Neural progenitor cell (in vitro differentiated cells): ENCODE data around the gene ELFN1. TPM values are rescaled to one million over a fixed set of nuclear protein-coding genes. Genes with fewer than 3 reads are reported as not detected.

Source experiments
- DNase-seq: peaks from one replicate; pipeline ENCODE4 v3.0.0-alpha.2; 2016; ENCODE audit warnings: low spot score
- H2AFZ ChIP-seq: fragments of 200-600 bp; sonication (generic); replicated peaks from 2 replicates; pipeline ENCODE4 v1.6.1; 2016; ENCODE audit warnings: antibody characterized with exemption
- H3F3A ChIP-seq: fragments of 200-600 bp; sonication (generic); 2 replicates; pipeline ENCODE4 v1.6.1; 2016; ENCODE audit warnings: antibody characterized with exemption, low read depth
- H3K27ac ChIP-seq: fragments of 200-600 bp; sonication (generic); 2 replicates; pipeline ENCODE4 v1.5.1; 2016; ENCODE audit warnings: mild to moderate bottlenecking
- H3K27me3 ChIP-seq: fragments of 200-600 bp; sonication (generic); 2 replicates; pipeline ENCODE4 v1.6.1; 2016; ENCODE audit warnings: mild to moderate bottlenecking, moderate library complexity
- H3K36me3 ChIP-seq: fragments of 200-600 bp; sonication (generic); 2 replicates; pipeline ENCODE4 v1.5.1; 2016
- H3K4me1 ChIP-seq: fragments of 200-600 bp; sonication (generic); 2 replicates; pipeline ENCODE4 v1.6.1; 2016; ENCODE audit warnings: mixed run types
- H3K4me2 ChIP-seq: fragments of 200-600 bp; sonication (generic); 2 replicates; pipeline ENCODE4 v1.6.1; 2016
- H3K4me3 ChIP-seq: fragments of 200-600 bp; sonication (generic); 2 replicates; pipeline ENCODE4 v1.5.1; 2016
- H3K79me2 ChIP-seq: fragments of 200-600 bp; sonication (generic); 2 replicates; pipeline ENCODE4 v1.6.1; 2016; ENCODE audit warnings: low read depth
- H3K9ac ChIP-seq: fragments of 200-600 bp; sonication (generic); 2 replicates; pipeline ENCODE4 v1.6.1; 2016
- H3K9me3 ChIP-seq: fragments of 200-600 bp; sonication (generic); 2 replicates; pipeline ENCODE4 v1.5.1; 2016; ENCODE audit warnings: low read depth
- H4K20me1 ChIP-seq: fragments of 200-600 bp; sonication (generic); 2 replicates; pipeline ENCODE4 v1.6.1; 2016; ENCODE audit warnings: low read depth
- H3K27ac Mint-ChIP-seq: 3 replicates; pipeline ENCODE4 v1.8.0; 2021; ENCODE audit warnings: mixed read lengths
- H3K27me3 Mint-ChIP-seq: 2 replicates; pipeline ENCODE4 v1.8.0; 2022; ENCODE audit warnings: low read depth, mild to moderate bottlenecking, inconsistent platforms, moderate library complexity, mixed read lengths; ENCODE audit not compliant: insufficient read depth
- H3K36me3 Mint-ChIP-seq: 3 replicates; pipeline ENCODE4 v1.8.0; 2021; ENCODE audit warnings: mixed read lengths
- H3K4me1 Mint-ChIP-seq: 3 replicates; pipeline ENCODE4 v1.8.0; 2021; ENCODE audit warnings: mixed read lengths
- H3K4me3 Mint-ChIP-seq: 3 replicates; pipeline ENCODE4 v1.8.0; 2021; ENCODE audit warnings: mild to moderate bottlenecking, moderate library complexity, mixed read lengths
- H3K9me3 Mint-ChIP-seq: 3 replicates; pipeline ENCODE4 v1.8.0; 2020; ENCODE audit warnings: mixed read lengths
- EZH2 ChIP-seq: fragments of 200-600 bp; sonication (generic); IDR thresholded peaks from 2 replicates; pipeline ENCODE4 v1.6.1; 2017; ENCODE audit warnings: antibody characterized with exemption, mild to moderate bottlenecking, moderate library complexity
- EZH2phosphoT487 ChIP-seq: fragments of 200-600 bp; sonication (generic); IDR thresholded peaks from 2 replicates; pipeline ENCODE4 v1.6.1; 2017; ENCODE audit warnings: antibody characterized with exemption
- total RNA-seq: library from RNA; depleted of rRNA; stranded (reverse); fragments of >200 nt; gene quantifications from 2 replicates; pipeline ENCODE4 v1.2.3, GENCODE V29; 2015; ENCODE audit warnings: low replicate concordance
- TF ChIP-seq, protein P1 (sequence below): fragments of 200-600 bp; sonication (generic); IDR thresholded peaks from 2 replicates; pipeline ENCODE4 v1.5.1; 2017; ENCODE audit warnings: antibody characterized with exemption, mild to moderate bottlenecking

The ELFN1 gene
- total RNA-seq, 1 donor from 2014 or later, result 2.2 TPM

DNA sequence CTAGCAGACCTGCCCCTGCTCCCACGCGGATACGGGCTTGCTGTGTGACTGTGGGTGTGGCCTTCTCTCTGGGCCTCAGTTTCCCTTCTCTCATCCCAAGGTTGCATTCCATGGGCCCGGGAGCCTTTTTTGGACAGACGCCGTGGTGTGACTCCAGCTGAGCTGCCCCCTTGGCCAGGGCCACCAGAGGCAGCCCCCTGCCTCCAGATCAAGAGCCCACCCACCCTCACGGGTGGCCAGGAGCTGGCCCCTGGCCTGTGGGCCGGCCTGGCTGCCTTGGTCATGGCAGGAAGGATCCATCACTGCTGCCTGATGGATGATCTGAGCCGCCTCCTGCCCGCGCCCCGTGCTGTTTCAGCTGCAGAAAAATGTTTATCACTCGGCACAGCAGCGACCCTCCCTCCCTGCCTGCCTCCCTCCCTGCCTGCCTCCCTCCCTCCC is 27.8 kb upstream of the ELFN1 start:
- H2AFZ ChIP-seq, result no peak overlapping the region
- Mint-ChIP-seq H3K4me1 (peaks cover 10% of the 10 kb centered on the region), H3K36me3 (no peaks in the 10 kb centered on the region), H3K9me3 (no peaks in the 10 kb centered on the region), H3K27ac (no peak overlapping the region), H3K4me3 (no peak overlapping the region), H3K27me3 (peaks cover 5% of the 10 kb centered on the region)
- H3K4me1 ChIP-seq, result no peaks in the 10 kb centered on the region
- H3K4me2 ChIP-seq, result no peak overlapping the region
- H3K27ac ChIP-seq, result no peak overlapping the region
- H3K4me3 ChIP-seq, result no peak overlapping the region
- peaks cover 9% of the 10 kb centered on the region for H3F3A ChIP-seq
- DNase-seq, result no peak
- TF ChIP-seq EZH2phosphoT487 (no peak), EZH2 (no peak)
- TF ChIP-seq, protein P1, sequence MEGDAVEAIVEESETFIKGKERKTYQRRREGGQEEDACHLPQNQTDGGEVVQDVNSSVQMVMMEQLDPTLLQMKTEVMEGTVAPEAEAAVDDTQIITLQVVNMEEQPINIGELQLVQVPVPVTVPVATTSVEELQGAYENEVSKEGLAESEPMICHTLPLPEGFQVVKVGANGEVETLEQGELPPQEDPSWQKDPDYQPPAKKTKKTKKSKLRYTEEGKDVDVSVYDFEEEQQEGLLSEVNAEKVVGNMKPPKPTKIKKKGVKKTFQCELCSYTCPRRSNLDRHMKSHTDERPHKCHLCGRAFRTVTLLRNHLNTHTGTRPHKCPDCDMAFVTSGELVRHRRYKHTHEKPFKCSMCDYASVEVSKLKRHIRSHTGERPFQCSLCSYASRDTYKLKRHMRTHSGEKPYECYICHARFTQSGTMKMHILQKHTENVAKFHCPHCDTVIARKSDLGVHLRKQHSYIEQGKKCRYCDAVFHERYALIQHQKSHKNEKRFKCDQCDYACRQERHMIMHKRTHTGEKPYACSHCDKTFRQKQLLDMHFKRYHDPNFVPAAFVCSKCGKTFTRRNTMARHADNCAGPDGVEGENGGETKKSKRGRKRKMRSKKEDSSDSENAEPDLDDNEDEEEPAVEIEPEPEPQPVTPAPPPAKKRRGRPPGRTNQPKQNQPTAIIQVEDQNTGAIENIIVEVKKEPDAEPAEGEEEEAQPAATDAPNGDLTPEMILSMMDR, result no peak
- no peaks in the 10 kb centered on the region for H3K36me3 ChIP-seq
- no peaks in the 10 kb centered on the region for H3K27me3 ChIP-seq
- H3K9me3 ChIP-seq, result peaks cover 2% of the 10 kb centered on the region
- H4K20me1 ChIP-seq, result no peaks in the 10 kb centered on the region
- no peak overlapping the region for H3K9ac ChIP-seq
- no peaks in the 10 kb centered on the region for H3K79me2 ChIP-seq

DNA sequence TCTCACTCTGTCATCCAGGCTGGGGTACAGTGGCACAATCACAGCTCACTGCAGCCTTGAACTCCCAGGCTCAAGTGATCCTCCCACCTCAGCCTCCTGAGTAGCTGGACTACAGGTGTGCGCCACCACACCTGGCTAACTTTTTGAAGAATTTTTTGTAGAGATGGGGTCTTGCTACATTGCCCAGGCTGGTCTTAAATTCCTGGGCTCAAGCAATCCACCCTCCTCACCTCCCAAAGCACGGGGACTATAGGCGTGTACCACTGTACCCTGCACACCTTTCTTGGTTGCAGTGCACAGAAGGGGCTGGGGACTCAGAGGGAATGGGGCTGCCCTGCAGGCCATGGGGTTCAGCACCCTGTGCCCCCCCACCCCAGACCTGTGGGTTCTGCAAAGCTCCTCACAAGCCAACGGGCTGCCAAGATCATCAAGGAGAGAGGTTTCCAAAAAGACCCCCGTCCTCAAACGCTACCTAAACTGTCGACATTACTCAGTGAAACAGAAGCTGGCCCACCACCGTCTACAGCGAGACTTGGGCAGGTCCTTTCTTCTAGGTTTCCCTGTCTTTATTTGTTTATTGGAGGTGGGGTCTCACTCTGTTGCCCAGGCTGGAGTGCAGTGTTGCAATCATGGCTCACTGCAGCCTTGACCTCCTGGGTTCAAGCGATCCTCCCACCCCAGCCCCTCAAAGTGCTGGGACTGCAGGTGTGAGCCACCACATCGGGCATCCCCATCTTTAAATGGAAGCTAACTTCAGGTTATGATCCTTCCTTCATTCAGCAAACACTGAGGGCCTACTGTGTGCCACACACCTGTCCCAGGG is 26.6 kb upstream of the ELFN1 start:
- peaks cover 5% of the 10 kb centered on the region for H3F3A ChIP-seq
- no peak overlapping the region for H3K4me2 ChIP-seq
- Mint-ChIP-seq H3K4me3 (no peak overlapping the region), H3K27me3 (peaks cover 5% of the 10 kb centered on the region), H3K27ac (no peak overlapping the region), H3K4me1 (peaks cover 8% of the 10 kb centered on the region), H3K9me3 (no peaks in the 10 kb centered on the region), H3K36me3 (no peaks in the 10 kb centered on the region)
- H3K79me2 ChIP-seq, result no peaks in the 10 kb centered on the region
- H3K9ac ChIP-seq, result no peak overlapping the region
- no peak for DNase-seq
- no peak overlapping the region for H3K27ac ChIP-seq
- H3K27me3 ChIP-seq, result no peaks in the 10 kb centered on the region
- H3K9me3 ChIP-seq, result no peaks in the 10 kb centered on the region
- TF ChIP-seq, protein P1, result no peak
- TF ChIP-seq EZH2phosphoT487, result no peak
- TF ChIP-seq EZH2, result no peak
- no peaks in the 10 kb centered on the region for H4K20me1 ChIP-seq
- no peak overlapping the region for H2AFZ ChIP-seq
- no peaks in the 10 kb centered on the region for H3K36me3 ChIP-seq
- no peak overlapping the region for H3K4me3 ChIP-seq
- no peaks in the 10 kb centered on the region for H3K4me1 ChIP-seq

DNA sequence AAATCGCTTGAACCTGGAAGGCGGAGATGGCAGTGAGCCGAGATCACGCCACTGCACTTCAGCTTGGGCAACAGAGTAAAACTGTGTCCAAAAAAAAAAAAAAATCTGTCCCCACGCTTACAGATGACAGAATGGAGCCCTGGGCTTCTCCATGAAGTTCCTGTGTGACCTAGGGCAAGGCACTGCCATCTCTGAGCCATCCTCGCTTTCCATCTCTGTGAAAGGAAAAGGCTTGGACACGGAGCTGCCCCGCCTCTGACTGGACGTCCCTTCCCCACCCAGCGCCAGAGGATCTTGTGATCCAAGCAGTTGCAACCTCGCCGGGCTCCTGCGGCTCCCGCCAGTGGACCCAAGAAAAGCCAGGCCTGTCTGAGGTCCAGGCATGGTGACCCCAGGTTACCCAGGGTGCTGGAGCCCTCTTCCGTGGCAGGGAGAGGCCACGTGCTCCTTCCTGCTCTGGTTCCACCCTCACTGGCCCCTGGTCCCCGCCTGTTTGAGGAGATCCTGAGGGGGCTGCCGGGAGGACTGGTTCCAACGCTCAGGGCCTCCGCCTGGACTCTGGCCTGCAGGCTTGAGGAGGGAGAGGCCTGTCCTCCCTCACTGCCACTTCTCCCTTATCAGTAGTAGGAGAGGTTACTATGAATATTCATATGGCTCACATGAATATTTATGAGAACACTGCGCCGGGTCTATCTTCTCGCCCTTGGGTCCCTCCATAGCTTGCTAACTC is 25.6 kb upstream of the ELFN1 start:
- H3K4me3 Mint-ChIP-seq, result no peak overlapping the region
- Histone ChIP-seq H3K9ac (no peak overlapping the region), H3K79me2 (no peaks in the 10 kb centered on the region), H3K27ac (no peak overlapping the region), H3K4me1 (no peaks in the 10 kb centered on the region), H3K36me3 (no peaks in the 10 kb centered on the region), H4K20me1 (no peaks in the 10 kb centered on the region), H3K4me2 (no peak overlapping the region), H3K9me3 (no peaks in the 10 kb centered on the region), H2AFZ (no peak overlapping the region), H3K27me3 (no peaks in the 10 kb centered on the region), H3F3A (peaks cover 5% of the 10 kb centered on the region), H3K4me3 (no peak overlapping the region)
- TF ChIP-seq EZH2phosphoT487, result no peak
- TF ChIP-seq, protein P1, result no peak
- no peak for TF ChIP-seq EZH2
- H3K36me3 Mint-ChIP-seq, result no peaks in the 10 kb centered on the region
- no peak overlapping the region for H3K27ac Mint-ChIP-seq
- peaks cover 10% of the 10 kb centered on the region for H3K27me3 Mint-ChIP-seq
- H3K4me1 Mint-ChIP-seq, result peaks cover 17% of the 10 kb centered on the region
- no peak for DNase-seq
- H3K9me3 Mint-ChIP-seq, result no peaks in the 10 kb centered on the region
